Pulmonary artery endothelial cell (primary cell): Measurements from ENCODE around the gene NCOA3. TPM values are rescaled to one million over a fixed set of nuclear protein-coding genes. Genes with fewer than 3 reads are reported as not detected.
"Not testable (repeated sequence)": the region's sequence is repeated elsewhere in the genome, so short reads cannot be mapped to it uniquely, and the experiment has no call there.

Source experiments
- DNase-seq: peaks from one replicate; pipeline ENCODE4 v3.0.0-alpha.2; 2011; ENCODE audit warnings: low read depth, low spot score
- total RNA-seq: library from RNA; depleted of rRNA; stranded (reverse); fragments of >200 nt; gene quantifications from 2 replicates; pipeline ENCODE4 v1.2.3, GENCODE V29; 2014

Gene NCOA3
- total RNA-seq, 1 donor from 2014 or later, result 29.3 TPM

GRCh38 chr20:47468290-47469050 lies 33.2 kb upstream of the NCOA3 start:
- no peak for DNase-seq

DNA sequence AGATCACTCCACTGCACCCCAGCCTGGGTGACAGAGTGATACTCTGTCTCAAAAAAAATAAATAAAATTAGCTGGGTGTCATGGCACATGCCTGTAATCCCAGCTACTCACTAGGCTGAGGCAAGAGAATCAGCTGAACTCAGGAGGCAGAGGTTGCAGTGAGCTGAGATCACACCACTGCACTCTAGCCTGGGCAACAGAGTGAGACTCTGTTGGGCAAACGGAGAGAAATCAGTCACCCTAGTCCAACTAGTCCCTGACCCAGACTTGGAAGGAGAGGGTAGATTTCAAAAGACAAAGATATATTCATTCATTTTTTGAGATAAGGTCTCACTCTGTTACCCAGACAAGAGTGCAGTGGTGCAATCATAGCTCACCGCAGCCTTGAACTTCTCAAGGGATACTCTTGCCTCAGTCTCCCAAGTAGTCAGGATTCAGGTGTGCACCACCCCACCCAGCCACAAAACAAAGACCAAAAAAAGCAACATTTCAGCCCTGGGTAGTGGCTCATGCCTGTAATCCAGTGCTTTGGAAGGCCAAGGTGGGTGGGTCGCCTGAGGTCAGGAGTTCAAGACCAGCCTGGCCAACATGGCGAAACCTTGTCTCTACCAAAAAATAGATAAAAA lies 26.2 kb upstream of the NCOA3 start:
- DNase-seq, result no peak

- no peak for DNase-seq
Measured at GRCh38 chr20:47476452-47476851, 25.2 kb upstream of the NCOA3 start.

DNA sequence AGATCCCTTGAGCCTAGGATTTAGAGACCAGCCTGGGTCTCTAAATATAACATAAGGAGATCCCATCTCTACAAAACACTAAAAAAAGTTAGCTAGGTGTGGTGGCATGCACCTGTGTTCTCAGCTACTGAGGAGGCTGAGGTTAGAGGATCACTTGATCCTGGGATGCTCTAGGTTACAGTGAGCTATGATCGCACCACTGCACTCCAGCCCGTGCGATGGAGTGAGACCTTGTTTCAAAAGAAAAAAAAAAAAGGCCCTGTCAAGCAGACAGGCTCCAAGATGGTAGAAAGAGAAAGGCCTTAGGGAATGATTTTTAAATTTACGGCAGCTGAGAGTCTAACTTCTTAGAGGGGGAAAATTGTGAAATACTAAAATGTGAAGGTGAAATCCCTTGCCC lies 22.6 kb upstream of the NCOA3 start:
- DNase-seq, result no peak

- no peak for DNase-seq
Measured at GRCh38 chr20:47479506-47479905, 22.2 kb upstream of the NCOA3 start.

DNA sequence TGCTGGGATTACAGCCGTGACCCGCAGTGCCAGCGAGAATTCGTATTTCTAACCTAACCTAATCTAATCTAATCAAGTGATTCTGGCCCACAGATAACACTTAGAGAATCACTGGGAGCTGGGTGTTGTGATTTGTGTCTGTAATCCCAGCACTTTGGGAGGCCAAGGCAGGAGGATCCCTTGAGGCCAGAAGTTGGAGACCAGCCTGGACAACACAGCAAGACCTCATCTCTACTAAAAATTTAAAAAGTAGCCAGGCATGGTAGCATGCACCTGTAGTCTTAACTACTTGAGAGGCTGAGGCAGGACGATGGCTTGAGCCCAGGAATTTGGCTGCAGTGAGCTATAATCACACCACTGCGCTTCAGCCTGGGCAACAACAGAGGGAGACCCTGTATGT lies 21.4 kb upstream of the NCOA3 start:
- no peak for DNase-seq

DNA sequence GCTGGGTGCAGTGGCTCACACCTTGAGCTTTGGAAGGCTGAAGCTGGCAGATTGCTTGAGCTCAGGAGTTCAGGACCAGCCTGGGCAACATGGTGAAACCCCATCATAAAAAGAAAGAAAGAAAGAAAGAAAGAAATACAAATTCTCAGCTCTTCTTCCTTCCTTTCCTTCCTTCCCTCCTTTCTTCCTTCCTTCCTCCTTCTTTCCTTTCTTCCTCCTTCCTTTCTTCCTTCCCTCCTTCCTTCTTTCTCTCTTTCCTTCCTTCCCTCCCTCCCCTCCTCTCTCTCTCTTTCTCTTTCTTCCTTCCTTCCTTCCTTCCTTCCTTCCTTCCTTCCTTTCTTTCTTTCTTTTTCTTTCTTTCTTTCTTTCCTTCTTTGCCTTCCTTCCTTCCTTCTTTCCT lies 21.0 kb upstream of the NCOA3 start:
- no peak for DNase-seq

DNA sequence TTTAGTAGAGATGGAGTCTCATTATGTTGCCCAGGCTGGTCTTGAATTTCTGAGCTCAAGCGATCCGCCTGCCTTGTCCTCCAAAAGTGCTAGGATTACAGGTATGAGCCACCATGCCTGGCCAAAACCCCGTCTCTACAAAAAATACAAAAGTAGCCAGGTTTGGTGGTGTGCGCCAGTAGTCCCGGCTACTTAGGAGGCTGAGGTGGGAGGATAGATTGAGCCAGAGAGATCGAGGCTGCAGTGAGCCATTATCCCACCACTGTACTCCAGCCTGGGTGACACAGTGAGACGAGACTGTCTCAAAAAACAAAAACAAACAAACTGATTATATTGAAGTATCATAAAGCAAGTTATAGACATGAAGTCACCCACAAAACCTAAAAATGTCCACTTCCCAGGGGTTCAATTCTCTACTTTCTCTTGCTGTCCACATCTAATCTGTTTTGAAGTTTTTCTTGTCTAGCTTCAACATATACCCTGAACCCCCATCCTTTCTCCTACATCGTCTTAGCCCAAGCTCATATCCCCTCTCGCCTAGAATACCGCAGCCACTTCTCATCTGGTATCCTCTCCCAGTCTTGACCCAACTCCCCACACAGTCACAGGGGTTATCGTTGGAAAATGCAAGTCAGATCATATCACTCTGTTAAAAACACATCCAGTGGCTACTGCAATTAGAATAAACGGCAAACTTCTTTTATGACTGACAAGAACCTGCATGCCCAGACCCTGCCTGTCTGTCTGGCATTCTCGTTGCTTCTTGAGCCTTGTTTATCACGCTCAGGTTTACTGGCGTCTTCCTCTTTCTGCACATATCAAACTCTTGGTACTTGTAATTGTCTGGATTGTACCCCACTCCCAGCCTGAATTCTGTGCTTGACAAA lies 20.1 kb upstream of the NCOA3 start:
- no peak for DNase-seq

- DNase-seq, result no peak
Measured at GRCh38 chr20:47482705-47483104, 19.0 kb upstream of the NCOA3 start.

GRCh38 chr20:47484303-47484702 lies 17.4 kb upstream of the NCOA3 start:
- DNase-seq, result no peak

DNA sequence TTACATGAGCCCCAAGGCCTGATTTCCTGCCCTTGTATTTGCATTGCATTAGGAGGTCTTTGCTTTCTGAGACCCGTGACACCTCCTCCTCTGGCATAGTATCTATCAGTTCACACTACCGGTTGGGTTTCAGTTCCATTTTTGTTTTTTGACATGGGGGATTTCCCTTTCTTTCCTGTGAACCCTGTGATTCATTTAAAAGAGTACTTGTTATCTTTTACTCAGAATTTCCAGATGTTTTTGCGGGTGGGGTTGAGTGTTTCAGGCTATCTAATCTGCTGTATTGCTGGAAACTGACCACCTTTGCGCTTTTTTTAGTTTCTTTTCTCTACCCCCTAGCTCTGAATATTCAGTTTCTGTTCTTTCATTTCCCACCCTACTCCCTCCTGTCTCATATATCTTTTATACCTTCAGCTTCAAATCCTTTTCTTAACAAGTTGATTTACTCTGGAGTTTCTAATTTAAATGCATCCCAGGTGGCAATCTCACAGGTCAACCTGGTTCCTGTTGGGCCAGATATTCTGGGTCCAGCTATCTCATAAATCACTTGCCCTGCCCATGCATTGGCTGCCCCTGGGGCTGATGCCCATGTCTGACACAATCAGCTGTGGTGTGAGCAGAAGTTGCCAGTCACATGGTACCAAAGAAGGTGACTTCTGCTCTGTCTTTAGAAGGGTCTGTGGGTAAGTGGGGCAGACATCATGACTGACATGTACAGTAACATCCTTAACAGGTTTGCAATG lies 14.3 kb upstream of the NCOA3 start:
- no peak for DNase-seq

GRCh38 chr20:47489448-47489872 lies 12.2 kb upstream of the NCOA3 start:
- no peak for DNase-seq

DNA sequence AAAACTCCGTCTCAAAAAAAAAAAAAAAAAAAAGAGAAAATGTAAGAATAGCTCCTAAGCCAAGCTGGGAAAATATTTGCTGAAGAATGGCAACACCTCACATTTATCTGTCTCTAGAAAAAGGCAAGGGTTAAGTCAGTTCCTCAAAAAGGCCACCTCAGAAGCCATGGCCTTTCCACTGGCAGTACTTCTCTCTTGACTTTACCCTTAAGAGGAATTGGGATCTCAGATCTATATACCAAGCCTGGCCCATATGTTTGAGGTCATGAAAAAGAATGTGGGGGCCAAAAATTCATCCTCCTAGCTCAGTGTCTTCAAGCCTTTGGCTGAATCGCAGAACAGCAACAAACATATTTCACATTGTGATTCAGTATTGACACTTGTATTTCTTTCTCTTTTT lies 10.9 kb upstream of the NCOA3 start:
- DNase-seq, result no peak

GRCh38 chr20:47492284-47492683 lies 9.4 kb upstream of the NCOA3 start:
- DNase-seq, result no peak

- no peak for DNase-seq
Measured at GRCh38 chr20:47493175-47493962, 8.3 kb upstream of the NCOA3 start.

GRCh38 chr20:47493963-47494293 lies 7.8 kb upstream of the NCOA3 start:
- DNase-seq, result no peak

DNA sequence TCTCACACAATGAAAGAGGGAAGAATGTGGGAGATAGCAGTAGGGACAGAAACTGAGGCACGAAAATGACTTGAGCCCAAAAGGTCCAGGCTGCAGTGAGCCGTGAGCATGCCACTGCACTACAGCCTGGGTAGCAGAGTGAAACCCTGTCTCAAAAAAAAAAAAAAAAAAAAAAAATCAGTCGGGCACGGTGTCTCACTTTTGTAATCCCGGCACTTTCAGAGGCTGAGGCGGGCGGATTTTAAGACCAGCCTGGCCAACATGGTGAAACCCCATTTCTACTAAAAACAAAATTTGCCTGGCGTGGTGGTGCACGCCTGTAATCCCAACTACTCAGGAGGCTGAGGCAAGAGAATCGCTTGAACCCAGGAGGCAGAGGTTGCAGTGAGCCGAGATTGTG lies 7.1 kb upstream of the NCOA3 start:
- DNase-seq, result not testable (repeated sequence)

- no peak for DNase-seq
Measured at GRCh38 chr20:47496118-47496517, 5.6 kb upstream of the NCOA3 start.

- no peak for DNase-seq
Measured at GRCh38 chr20:47498606-47499005, 3.1 kb upstream of the NCOA3 start.

GRCh38 chr20:47499053-47499452 lies 2.6 kb upstream of the NCOA3 start:
- no peak for DNase-seq

- DNase-seq, result not testable (repeated sequence)
Measured at GRCh38 chr20:47500082-47500481, 1.6 kb upstream of the NCOA3 start.
